RPMI8226 (cell line): ENCODE data around the gene CHSY3.
"Not testable (repeated sequence)": the region's sequence is repeated elsewhere in the genome, so short reads cannot be mapped to it uniquely, and the experiment has no call there.

Experiments
- DNase-seq: peaks from one replicate; pipeline ENCODE4 v3.0.0-alpha.2; 2015

CHSY3 gene

GRCh38 chr5:130171699-130172098, 267.4 kb downstream of the CHSY3 start:
- DNase-seq, result no peak

GRCh38 chr5:130183115-130183514, 278.9 kb downstream of the CHSY3 start:
- no peak for DNase-seq

- DNase-seq, result no peak
These were observed 285.7 kb downstream of the CHSY3 start for GRCh38 chr5:130189961-130190360.

- DNase-seq, result peak; percentile 43
These were observed 294.7 kb downstream of the CHSY3 start for GRCh38 chr5:130198927-130199326.

GRCh38 chr5:130206686-130207085, 302.4 kb downstream of the CHSY3 start:
- no peak for DNase-seq

GRCh38 chr5:130213607-130214006, 309.3 kb downstream of the CHSY3 start:
- DNase-seq, result no peak

- DNase-seq, result no peak
These were observed 312.0 kb downstream of the CHSY3 start for GRCh38 chr5:130216286-130216685.

- DNase-seq, result no peak
These were observed 318.3 kb downstream of the CHSY3 start for GRCh38 chr5:130222573-130222972.

GRCh38 chr5:130226556-130226955, 322.3 kb downstream of the CHSY3 start:
- DNase-seq, result not testable (repeated sequence)

GRCh38 chr5:130227699-130228098, 323.4 kb downstream of the CHSY3 start:
- DNase-seq, result no peak

- no peak for DNase-seq
These were observed 327.5 kb downstream of the CHSY3 start for GRCh38 chr5:130231786-130232185.

- no peak for DNase-seq
These were observed 330.6 kb downstream of the CHSY3 start for GRCh38 chr5:130234816-130235215.
